GM23248 (cell line): ENCODE data around the gene TBC1D23.
"Not testable (repeated sequence)": the region's sequence is repeated elsewhere in the genome, so short reads cannot be mapped to it uniquely, and the experiment has no call there.

Experiments used
- EZH2 ChIP-seq: fragments of 200-600 bp; sonication (generic); IDR thresholded peaks from 2 replicates; pipeline ENCODE4 v1.6.1; 2018; ENCODE audit warnings: antibody characterized with exemption, mild to moderate bottlenecking; ENCODE audit not compliant: insufficient read depth, poor library complexity, severe bottlenecking
- EZH2phosphoT487 ChIP-seq: fragments of 200-600 bp; sonication (generic); IDR thresholded peaks from 2 replicates; pipeline ENCODE4 v1.6.1; 2018; ENCODE audit warnings: antibody characterized with exemption, moderate library complexity, mild to moderate bottlenecking, low read depth; ENCODE audit not compliant: insufficient read depth

- TF ChIP-seq EZH2, EZH2phosphoT487: not testable (repeated sequence)
These were observed 91.0 kb downstream of the TBC1D23 start for GRCh38 chr3:100351770-100352169.
